Thyroid gland (tissue), 4 donors: Measurements from ENCODE around the gene GET4.

Experiments
- POLR2A ChIP-seq, 2 donors: fragments of 450-650 bp; IDR thresholded peaks; one replicate each; pipeline ENCODE4 v1.6.1; 2017; ENCODE audit warnings: antibody characterized with exemption in 2 of 2, mild to moderate bottlenecking in 2 of 2, moderate library complexity in 1 of 2
- TF ChIP-seq, protein P1 (sequence below), 6 experiments: fragments of 200-600 bp in 3 of 6; fragments of 450-650 bp in 3 of 6; sonication (generic) in 3 of 6; IDR thresholded peaks; one replicate each; pipeline ENCODE4 v1.5.1; 2016 to 2019; ENCODE audit warnings: antibody characterized with exemption in 6 of 6, mild to moderate bottlenecking in 2 of 6, inconsistent platforms in 1 of 6, moderate library complexity in 1 of 6

DNA sequence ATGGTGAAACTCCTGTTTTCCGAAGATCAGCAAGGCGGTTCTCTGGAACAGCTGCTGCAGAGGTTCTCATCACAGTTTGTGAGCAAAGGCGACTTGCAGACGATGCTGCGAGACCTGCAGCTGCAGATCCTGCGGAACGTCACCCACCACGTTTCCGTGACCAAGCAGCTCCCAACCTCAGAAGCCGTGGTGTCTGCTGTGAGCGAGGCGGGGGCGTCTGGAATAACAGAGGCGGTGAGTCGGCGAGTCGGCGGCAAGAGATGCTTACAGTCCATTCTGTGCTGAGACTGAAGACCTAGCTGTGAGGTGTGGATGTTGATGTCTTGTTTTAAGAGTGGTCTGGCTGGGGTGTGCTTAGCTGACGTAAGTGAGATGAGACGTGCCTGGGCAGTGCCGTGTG, 16.2 kb upstream of the GET4 start:
- TF ChIP-seq, protein P1, sequence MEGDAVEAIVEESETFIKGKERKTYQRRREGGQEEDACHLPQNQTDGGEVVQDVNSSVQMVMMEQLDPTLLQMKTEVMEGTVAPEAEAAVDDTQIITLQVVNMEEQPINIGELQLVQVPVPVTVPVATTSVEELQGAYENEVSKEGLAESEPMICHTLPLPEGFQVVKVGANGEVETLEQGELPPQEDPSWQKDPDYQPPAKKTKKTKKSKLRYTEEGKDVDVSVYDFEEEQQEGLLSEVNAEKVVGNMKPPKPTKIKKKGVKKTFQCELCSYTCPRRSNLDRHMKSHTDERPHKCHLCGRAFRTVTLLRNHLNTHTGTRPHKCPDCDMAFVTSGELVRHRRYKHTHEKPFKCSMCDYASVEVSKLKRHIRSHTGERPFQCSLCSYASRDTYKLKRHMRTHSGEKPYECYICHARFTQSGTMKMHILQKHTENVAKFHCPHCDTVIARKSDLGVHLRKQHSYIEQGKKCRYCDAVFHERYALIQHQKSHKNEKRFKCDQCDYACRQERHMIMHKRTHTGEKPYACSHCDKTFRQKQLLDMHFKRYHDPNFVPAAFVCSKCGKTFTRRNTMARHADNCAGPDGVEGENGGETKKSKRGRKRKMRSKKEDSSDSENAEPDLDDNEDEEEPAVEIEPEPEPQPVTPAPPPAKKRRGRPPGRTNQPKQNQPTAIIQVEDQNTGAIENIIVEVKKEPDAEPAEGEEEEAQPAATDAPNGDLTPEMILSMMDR (IDR thresholded peaks at IDR 0.05): no peak
- TF ChIP-seq POLR2A (IDR thresholded peaks at IDR 0.05): no peak
